Left lobe of liver (tissue), 2 donors: ENCODE data around the gene ASTN2. TPM values are rescaled to one million over a fixed set of nuclear protein-coding genes. Genes with fewer than 3 reads are reported as not detected.

ENCODE experiments used
- ATAC-seq: fragments of 200-7000 bp; cut with Tn5 transposase; one replicate; pipeline ENCODE4 v1.9.1; 2020; ENCODE audit warnings: mild to moderate bottlenecking, moderate library complexity
- DNase-seq: peaks from one replicate; pipeline ENCODE4 v3.0.0-alpha.2; 2020; ENCODE audit warnings: low spot score
- total RNA-seq: library from RNA; stranded (reverse); gene quantifications from one replicate; pipeline ENCODE4 v1.2.1, GENCODE V29; 2021
- donor health status: DM: no; HTN: no; CAD: no; lungs with moderate emphysema.
- donor health status: DM: no; HTN: yes; CAD: no.

The ASTN2 gene
- total RNA-seq, 1 donor from 2014 or later, result 2.9 TPM

- DNase-seq (no peak), ATAC-seq (no peak)
Observed at GRCh38 chr9:116605060-116605459, 809.8 kb downstream of the ASTN2 start.

- no peak for ATAC-seq
- no peak for DNase-seq
Observed at GRCh38 chr9:116604251-116604650, 810.6 kb downstream of the ASTN2 start.

- ATAC-seq (no peak), DNase-seq (no peak)
Observed at GRCh38 chr9:116599342-116599884, 815.4 kb downstream of the ASTN2 start.

- DNase-seq (no peak), ATAC-seq (no peak)
Observed at GRCh38 chr9:116596646-116597045, 818.2 kb downstream of the ASTN2 start.

GRCh38 chr9:116594547-116594946, 820.3 kb downstream of the ASTN2 start:
- DNase-seq (no peak), ATAC-seq (no peak)

GRCh38 chr9:116592970-116593369, 821.9 kb downstream of the ASTN2 start:
- no peak for ATAC-seq

GRCh38 chr9:116589392-116590354, 825.2 kb downstream of the ASTN2 start:
- ATAC-seq, result peak; percentile 79
- DNase-seq, result no peak

More at GRCh38 chr9:116592970-116593369, 821.9 kb downstream of the ASTN2 start:
- no peak for DNase-seq

GRCh38 chr9:116587919-116588318, 826.9 kb downstream of the ASTN2 start:
- DNase-seq (no peak), ATAC-seq (no peak)

- DNase-seq, result no peak
- ATAC-seq, result no peak
Observed at GRCh38 chr9:116585896-116586295, 829.0 kb downstream of the ASTN2 start.

- DNase-seq (no peak), ATAC-seq (no peak)
Observed at GRCh38 chr9:116585204-116585603, 829.7 kb downstream of the ASTN2 start.

GRCh38 chr9:116580853-116581252, 834.0 kb downstream of the ASTN2 start:
- no peak for DNase-seq
- ATAC-seq, result no peak

GRCh38 chr9:116576386-116576785, 838.5 kb downstream of the ASTN2 start:
- DNase-seq (no peak), ATAC-seq (no peak)

- ATAC-seq, result peak; percentile 79
- DNase-seq, result no peak
Observed at GRCh38 chr9:116574027-116574679, 840.7 kb downstream of the ASTN2 start.

GRCh38 chr9:116572095-116572748, 842.6 kb downstream of the ASTN2 start:
- peak; percentile 91 for DNase-seq
- ATAC-seq, result peak; percentile 87

- ATAC-seq (peak; percentile 6), DNase-seq (no peak)
Observed at GRCh38 chr9:116569111-116569510, 845.7 kb downstream of the ASTN2 start.

- peak; percentile 77 for DNase-seq
- ATAC-seq, result peak; percentile 86
Observed at GRCh38 chr9:116566677-116567488, 848.0 kb downstream of the ASTN2 start.

- ATAC-seq (no peak), DNase-seq (no peak)
Observed at GRCh38 chr9:116565986-116566385, 848.9 kb downstream of the ASTN2 start.

GRCh38 chr9:116564266-116564793, 850.5 kb downstream of the ASTN2 start:
- ATAC-seq, result no peak
- no peak for DNase-seq

- no peak for ATAC-seq
Observed at GRCh38 chr9:116558818-116559540, 855.9 kb downstream of the ASTN2 start.

More at GRCh38 chr9:116558818-116559540, 855.9 kb downstream of the ASTN2 start:
- DNase-seq, result no peak
